Smooth muscle cell of trachea (primary cell): ENCODE measurements around the gene ENOX1. TPM values are rescaled to one million over a fixed set of nuclear protein-coding genes. Genes with fewer than 3 reads are reported as not detected.

Source experiments
- total RNA-seq: library from RNA; depleted of rRNA; stranded (reverse); fragments of >200 nt; gene quantifications from 2 replicates; pipeline ENCODE4 v1.2.1, GENCODE V29; 2014

The ENOX1 gene
- 1.6 and 4.5 TPM in 2 replicates for total RNA-seq

GRCh38 chr13:43786766-43787517, at the start of gene ENOX1:
ENOX1 (minus strand) TSS chr13:43786972.

Other genes with a start within 250 kb of the ENOX1 start
- 8.6 and 11.2 TPM in 2 replicates for gene CCDC122, start 92.8 kb upstream of the ENOX1 start, total RNA-seq
- 6.5 and 19.0 TPM in 2 replicates for gene LACC1, start 92.9 kb upstream of the ENOX1 start, total RNA-seq